ENCODE results near the gene DENND1A.

The DENND1A gene

GRCh38 chr9:123518338-123518737, 411.6 kb downstream of the DENND1A start:
- DNase-seq (ENCODE audit: extremely low read depth in 1 of 2, low read depth in 1 of 2) = no peak

GRCh38 chr9:123517512-123517911, 412.4 kb downstream of the DENND1A start:
- DNase-seq (ENCODE audit: extremely low read depth in 1 of 2, low read depth in 1 of 2) = no peak

DNA sequence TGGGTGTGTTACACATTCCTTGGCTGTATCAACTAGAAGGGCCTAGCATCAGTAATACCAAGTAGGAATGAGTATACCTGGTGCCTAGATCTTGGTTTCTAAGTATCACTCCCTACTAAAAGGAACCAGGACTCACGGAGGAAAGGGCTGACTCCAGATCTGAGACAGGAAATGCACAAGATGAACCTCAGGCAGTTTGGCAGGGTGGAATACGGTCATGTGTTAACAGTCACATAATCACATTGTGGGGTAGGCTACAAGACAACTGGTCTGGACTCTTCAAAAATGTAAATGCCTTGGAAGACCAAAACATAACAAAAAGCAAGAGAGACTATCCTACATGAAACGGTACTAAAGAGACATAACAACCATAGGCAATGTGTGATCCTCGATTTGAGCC, 415.2 kb downstream of the DENND1A start:
- DNase-seq (ENCODE audit: extremely low read depth in 1 of 2, low read depth in 1 of 2) = no peak

GRCh38 chr9:123513554-123513953, 416.4 kb downstream of the DENND1A start:
- DNase-seq (ENCODE audit: extremely low read depth in 1 of 2, low read depth in 1 of 2) = no peak

DNA sequence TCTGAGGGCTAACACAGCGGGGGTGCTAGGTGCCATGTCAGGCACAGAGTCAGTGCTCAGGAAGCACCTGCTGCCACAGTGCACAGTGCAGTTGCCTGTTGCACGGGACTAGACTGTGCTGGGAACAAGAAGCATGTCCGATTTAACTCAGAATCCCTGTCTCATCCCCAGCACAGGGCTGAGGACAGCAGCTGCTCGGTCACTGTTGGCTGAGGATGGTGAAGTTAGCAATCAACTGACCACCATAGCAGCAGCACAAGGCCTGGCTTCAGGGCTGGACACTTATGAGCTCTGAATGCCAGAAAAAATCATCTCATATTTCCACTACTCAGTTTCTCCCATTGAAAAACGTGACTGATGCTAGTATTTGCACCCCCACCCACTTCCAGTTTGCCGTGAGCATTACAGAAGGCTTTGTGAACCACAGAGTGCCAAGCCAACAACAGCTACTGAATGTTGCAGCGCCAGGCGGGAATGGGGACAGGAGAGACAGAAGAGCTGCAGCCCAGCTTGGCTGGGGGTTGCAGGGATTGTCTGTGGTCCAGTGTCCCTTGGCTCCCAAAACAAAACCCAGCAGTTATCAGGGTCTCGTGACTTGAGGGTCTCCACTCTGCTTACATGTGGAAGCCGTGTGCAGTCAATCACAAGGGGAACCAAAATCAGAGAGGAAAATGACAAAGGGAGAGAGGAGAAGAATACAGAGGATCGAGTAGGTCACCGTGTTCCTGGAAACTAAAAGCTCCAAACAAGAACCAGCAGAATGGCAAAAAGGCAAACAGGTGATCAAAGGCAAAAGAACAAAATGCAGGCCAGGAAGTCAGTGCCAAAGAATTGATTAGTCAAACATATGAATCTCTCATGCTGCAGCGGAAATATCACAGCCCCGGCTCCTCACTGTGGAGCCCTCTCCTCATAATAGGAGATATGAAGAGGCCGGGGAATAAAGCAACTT, 418.3 kb downstream of the DENND1A start:
- no peak for DNase-seq (ENCODE audit: extremely low read depth in 1 of 2, low read depth in 1 of 2)

DNA sequence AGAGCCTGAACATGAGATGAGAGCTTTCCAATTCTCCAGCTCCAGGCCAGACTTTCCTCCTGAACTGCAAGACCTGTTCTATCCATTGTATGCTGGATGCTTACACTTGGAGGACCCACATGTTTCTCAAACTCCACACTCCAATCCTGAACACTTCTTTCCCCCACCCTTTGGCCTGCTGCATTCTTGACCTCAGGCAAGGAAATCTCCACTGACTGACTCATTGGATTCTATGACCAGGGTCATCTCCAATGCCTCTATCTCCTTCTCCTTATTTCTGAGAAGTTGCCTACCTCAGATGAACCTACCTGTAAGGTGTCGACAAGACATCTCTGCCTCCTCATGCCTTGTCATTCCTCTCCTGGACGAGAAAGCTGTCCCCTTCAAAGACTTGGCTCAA, 420.3 kb downstream of the DENND1A start:
- no peak for DNase-seq (ENCODE audit: extremely low read depth in 1 of 2, low read depth in 1 of 2)

- DNase-seq (ENCODE audit: extremely low read depth in 1 of 2, low read depth in 1 of 2) = no peak
Observed at GRCh38 chr9:123508048-123508447, 421.9 kb downstream of the DENND1A start.

- no peak for DNase-seq (ENCODE audit: extremely low read depth in 1 of 2, low read depth in 1 of 2)
Observed at GRCh38 chr9:123505496-123505895, 424.4 kb downstream of the DENND1A start.

GRCh38 chr9:123500336-123500735, 429.6 kb downstream of the DENND1A start:
- DNase-seq (ENCODE audit: extremely low read depth in 1 of 2, low read depth in 1 of 2) = no peak

DNA sequence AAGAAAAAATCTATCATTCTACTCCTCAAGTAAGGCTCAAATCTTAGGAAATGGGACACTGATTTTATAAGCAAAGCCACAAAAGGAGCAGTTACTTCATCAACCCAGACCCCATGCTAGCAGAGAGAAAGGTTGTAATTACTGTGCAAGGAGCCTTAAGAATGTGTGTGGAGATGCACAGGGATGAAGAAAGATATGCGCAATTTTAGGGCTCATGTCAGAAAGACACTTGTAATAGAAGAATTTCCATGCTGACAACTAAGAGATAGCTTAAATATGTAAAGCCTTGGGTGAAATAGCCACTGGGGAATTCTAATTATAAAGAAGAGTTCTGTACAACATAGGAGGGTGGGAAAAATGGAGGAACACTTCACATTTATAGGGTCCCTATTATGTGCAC, 432.1 kb downstream of the DENND1A start:
- DNase-seq (ENCODE audit: extremely low read depth in 1 of 2, low read depth in 1 of 2) = no peak

GRCh38 chr9:123495731-123496130, 434.2 kb downstream of the DENND1A start:
- DNase-seq (ENCODE audit: extremely low read depth in 1 of 2, low read depth in 1 of 2) = no peak

GRCh38 chr9:123493627-123494026, 436.3 kb downstream of the DENND1A start:
- no peak for DNase-seq (ENCODE audit: extremely low read depth in 1 of 2, low read depth in 1 of 2)

GRCh38 chr9:123490688-123491087, 439.2 kb downstream of the DENND1A start:
- DNase-seq (ENCODE audit: extremely low read depth in 1 of 2, low read depth in 1 of 2) = no peak

GRCh38 chr9:123488722-123489321, 441.1 kb downstream of the DENND1A start:
- DNase-seq (ENCODE audit: extremely low read depth in 1 of 2, low read depth in 1 of 2) = no peak

- DNase-seq (ENCODE audit: extremely low read depth in 1 of 2, low read depth in 1 of 2) = no peak
Observed at GRCh38 chr9:123487944-123488548, 441.9 kb downstream of the DENND1A start.

GRCh38 chr9:123486431-123486830, 443.5 kb downstream of the DENND1A start:
- DNase-seq (ENCODE audit: extremely low read depth in 1 of 2, low read depth in 1 of 2) = no peak

- DNase-seq (ENCODE audit: extremely low read depth in 1 of 2, low read depth in 1 of 2) = no peak
Observed at GRCh38 chr9:123485216-123485615, 444.7 kb downstream of the DENND1A start.

DNA sequence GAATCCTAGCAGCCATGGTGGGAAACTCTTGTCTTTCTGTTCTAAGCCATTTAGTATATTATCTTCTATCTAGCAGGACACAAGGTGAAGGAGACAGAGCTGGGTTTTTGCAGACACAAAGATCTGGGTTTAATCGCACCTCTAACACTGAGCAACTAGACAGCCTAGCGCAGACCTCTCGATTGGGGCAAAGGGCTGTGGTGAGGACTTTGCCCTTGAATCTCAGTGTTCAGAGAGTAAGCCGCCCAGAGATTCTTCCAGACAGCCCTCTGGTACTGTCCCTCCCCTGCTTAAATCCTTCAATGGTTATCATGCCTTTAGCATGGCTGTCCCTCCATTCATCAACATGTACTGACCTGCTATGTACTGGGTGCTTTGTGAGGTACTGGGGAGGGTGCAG, 445.8 kb downstream of the DENND1A start:
- no peak for DNase-seq (ENCODE audit: extremely low read depth in 1 of 2, low read depth in 1 of 2)

DNA sequence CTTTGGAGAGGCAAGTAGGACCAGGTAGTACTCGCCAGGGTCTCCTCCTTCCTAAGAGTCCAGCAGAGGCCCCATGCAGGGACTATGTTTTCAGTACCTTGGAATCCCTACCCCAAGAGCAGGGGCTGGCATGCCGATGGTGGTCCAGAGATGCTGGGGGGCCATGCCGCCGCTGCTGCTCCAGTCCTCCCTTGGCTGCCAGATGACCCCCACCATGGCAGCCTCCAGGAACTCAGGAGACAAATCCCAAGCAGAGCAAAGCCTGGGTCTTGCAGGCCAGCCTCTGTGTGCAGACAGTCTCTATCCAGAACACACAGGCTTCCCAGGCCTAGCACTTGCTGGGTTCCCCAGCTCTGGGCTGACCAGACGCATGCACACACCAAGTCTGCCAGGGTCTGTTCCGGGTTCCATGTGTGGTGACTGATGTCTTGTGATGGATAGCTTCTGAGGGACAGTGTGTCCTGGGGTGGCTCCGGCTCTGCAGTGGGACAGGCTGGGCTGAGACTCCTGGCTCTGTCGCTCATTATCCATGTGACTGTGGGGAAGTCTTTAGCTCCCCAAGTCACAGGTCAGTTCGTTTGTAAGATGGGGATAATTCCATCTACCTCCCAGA, 446.6 kb downstream of the DENND1A start:
- DNase-seq (ENCODE audit: extremely low read depth in 1 of 2, low read depth in 1 of 2) = no peak

- no peak for DNase-seq (ENCODE audit: extremely low read depth in 1 of 2, low read depth in 1 of 2)
Observed at GRCh38 chr9:123482295-123482968, 447.5 kb downstream of the DENND1A start.

Data from stimulated activated CD8-positive, alpha-beta memory T cell treated with anti-CD3 and anti-CD28 coated beads, Interleukin-7, amount 100 ng/mL, for 48 hours (primary cell).